Measurements from ENCODE around the gene OSBPL1A. TPM values are rescaled to one million over a fixed set of nuclear protein-coding genes. Genes with fewer than 3 reads are reported as not detected.

The OSBPL1A gene
- total RNA-seq, 2 donors from 2014 or later: 57.0 to 86.7 TPM

- H3K4me1 ChIP-seq: peaks cover 0 to 46% of the 10 kb centered on the region in 2 donors
- H3K4me3 ChIP-seq: no peak overlapping the region
- peak overlapping the region; percentile 46 to 84 for H3K27ac ChIP-seq
Observed at GRCh38 chr18:24231773-24232735, 165.6 kb downstream of the OSBPL1A start.

GRCh38 chr18:24230766-24231165 lies 166.9 kb downstream of the OSBPL1A start:
- Histone ChIP-seq H3K27me3 (no peaks in the 10 kb centered on the region), H3K9me3 (no peaks in the 10 kb centered on the region), H3K4me3 (no peak overlapping the region), H3K36me3 (peaks cover 3% of the 10 kb centered on the region), H3K27ac (peak overlapping the region; percentile 46 to 84), H3K4me1 (peaks cover 0 to 46% of the 10 kb centered on the region in 2 donors)
- DNase-seq (ENCODE audit: low spot score): no peak
- TF ChIP-seq CTCF (IDR thresholded peaks at IDR 0.05): no peak

More at GRCh38 chr18:24231773-24232735, 165.6 kb downstream of the OSBPL1A start:
- H3K27me3 ChIP-seq: no peaks in the 10 kb centered on the region
- TF ChIP-seq CTCF (IDR thresholded peaks at IDR 0.05): no peak
- no peaks in the 10 kb centered on the region for H3K9me3 ChIP-seq
- peaks cover 12% of the 10 kb centered on the region for H3K36me3 ChIP-seq
- no peak for DNase-seq (ENCODE audit: low spot score)

- Histone ChIP-seq H3K27ac (no peak overlapping the region), H3K36me3 (no peaks in the 10 kb centered on the region), H3K9me3 (no peaks in the 10 kb centered on the region), H3K27me3 (no peaks in the 10 kb centered on the region), H3K4me1 (peaks cover 0 to 39% of the 10 kb centered on the region in 2 donors), H3K4me3 (no peak overlapping the region)
- DNase-seq (ENCODE audit: low spot score): no peak
- TF ChIP-seq CTCF (IDR thresholded peaks at IDR 0.05): no peak
Observed at GRCh38 chr18:24228667-24229041, 169.0 kb downstream of the OSBPL1A start.

- H3K27ac ChIP-seq: no peak overlapping the region
- no peak overlapping the region for H3K4me3 ChIP-seq
- H3K9me3 ChIP-seq: no peaks in the 10 kb centered on the region
- no peak for DNase-seq (ENCODE audit: low spot score)
- no peak for TF ChIP-seq CTCF (IDR thresholded peaks at IDR 0.05)
- H3K27me3 ChIP-seq: no peaks in the 10 kb centered on the region
- H3K4me1 ChIP-seq: peaks cover 0 to 36% of the 10 kb centered on the region in 2 donors
- no peaks in the 10 kb centered on the region for H3K36me3 ChIP-seq
Observed at GRCh38 chr18:24227977-24228666, 169.5 kb downstream of the OSBPL1A start.

GRCh38 chr18:24220318-24220688 lies 177.3 kb downstream of the OSBPL1A start:
- H3K27ac ChIP-seq: no peak overlapping the region
- peaks cover 0 to 29% of the 10 kb centered on the region in 2 donors for H3K4me1 ChIP-seq
- H3K4me3 ChIP-seq: no peak overlapping the region
- no peaks in the 10 kb centered on the region for H3K36me3 ChIP-seq
- no peaks in the 10 kb centered on the region for H3K9me3 ChIP-seq
- no peaks in the 10 kb centered on the region for H3K27me3 ChIP-seq
- no peak for DNase-seq (ENCODE audit: low spot score)
- TF ChIP-seq CTCF (IDR thresholded peaks at IDR 0.05): no peak

Data from right atrium auricular region (tissue), 2 donors.